HEK293 (cell line): ENCODE measurements around the gene SLC25A1.

Experiments used
- CTCF ChIA-PET: fragments of 350-600 bp; formaldehyde crosslinking; extraction: SDS; loops from one replicate; lab custom pipeline; 2021; ENCODE audit warnings: antibody characterized with exemption; lab: Yijun Ruan, JAX
- POLR2A ChIA-PET: fragments of 300-600 bp; formaldehyde crosslinking; extraction: SDS; loops from one replicate; lab custom pipeline; 2020; ENCODE audit warnings: antibody characterized with exemption, inconsistent platforms; lab: Yijun Ruan, JAX
- H3K27ac ChIP-seq: fragments of 200-500 bp; sonication (Bioruptor generic); 2 replicates; pipeline ENCODE4 v1.5.1; 2014; ENCODE audit warnings: low read depth, low read length, control low read depth, inconsistent platforms; ENCODE audit errors: extremely low read depth
- H3K36me3 ChIP-seq, 2 experiments: fragments of 200-500 bp in 1 of 2; sonication (Bioruptor generic) in 1 of 2; 1 replicate in 1 of 2; 2 replicates in 1 of 2; pipeline ENCODE4 v1.5.1; 2014 to 2017; ENCODE audit warnings: inconsistent platforms in 2 of 2, low read length in 2 of 2; ENCODE audit not compliant: control insufficient read depth in 2 of 2, insufficient read depth in 1 of 2
- H3K4me1 ChIP-seq: fragments of 200-500 bp; sonication (Bioruptor generic); 2 replicates; pipeline ENCODE4 v1.5.1; 2014; ENCODE audit warnings: mild to moderate bottlenecking, low read length, inconsistent platforms; ENCODE audit not compliant: control insufficient read depth, insufficient read depth
- H3K4me3 ChIP-seq: 2 replicates; pipeline ENCODE4 v1.5.1; 2011; ENCODE audit warnings: low read depth, mild to moderate bottlenecking, control low read depth, low read length, moderate library complexity
- H3K9me3 ChIP-seq: fragments of 200-500 bp; sonication (Bioruptor generic); 2 replicates; pipeline ENCODE4 v1.5.1; 2014; ENCODE audit warnings: low read depth, low read length, inconsistent platforms; ENCODE audit not compliant: control insufficient read depth, insufficient read depth
- EGR2 ChIP-seq: fragments of 450-650 bp; formaldehyde crosslinking; IDR thresholded peaks from 2 replicates; pipeline ENCODE4 v1.5.1; 2016; ENCODE audit warnings: low read depth, missing biosample characterization, missing genetic modification characterization
- TRIM28 ChIP-seq: IDR thresholded peaks from 2 replicates; pipeline ENCODE4 v1.6.1; 2011; ENCODE audit warnings: low read length, control low read depth, borderline replicate concordance
- ZBTB21 ChIP-seq: fragments of 450-650 bp; formaldehyde crosslinking; IDR thresholded peaks from 2 replicates; pipeline ENCODE4 v1.5.1; 2017; ENCODE audit warnings: missing biosample characterization, missing genetic modification characterization
- ZFHX2 ChIP-seq: fragments of 450-650 bp; formaldehyde crosslinking; conservative IDR thresholded peaks from 2 replicates; pipeline ENCODE4 v1.5.1; 2016; ENCODE audit warnings: missing biosample characterization, missing genetic modification characterization
- ZNF169 ChIP-seq: fragments of 450-650 bp; formaldehyde crosslinking; IDR thresholded peaks from 2 replicates; pipeline ENCODE4 v1.5.1; 2016; ENCODE audit warnings: missing biosample characterization, missing genetic modification characterization
- ZNF174 ChIP-seq: fragments of 450-650 bp; formaldehyde crosslinking; IDR thresholded peaks from 2 replicates; pipeline ENCODE4 v1.5.0; 2017; ENCODE audit warnings: missing biosample characterization, mild to moderate bottlenecking, missing genetic modification characterization
- ZNF324 ChIP-seq: fragments of 450-650 bp; formaldehyde crosslinking; IDR thresholded peaks from 2 replicates; pipeline ENCODE4 v1.5.1; 2016; ENCODE audit warnings: missing biosample characterization, missing genetic modification characterization
- ZNF341 ChIP-seq: fragments of 450-650 bp; formaldehyde crosslinking; IDR thresholded peaks from 2 replicates; pipeline ENCODE4; 2016; ENCODE audit warnings: low read depth, missing biosample characterization, missing genetic modification characterization
- ZNF423 ChIP-seq: fragments of 450-650 bp; formaldehyde crosslinking; IDR thresholded peaks from 2 replicates; pipeline ENCODE4 v1.5.1; 2016; ENCODE audit warnings: missing biosample characterization, missing genetic modification characterization
- ZNF426 ChIP-seq: fragments of 450-650 bp; formaldehyde crosslinking; IDR thresholded peaks from 2 replicates; pipeline ENCODE4 v1.5.1; 2017; ENCODE audit warnings: missing biosample characterization, missing genetic modification characterization, mild to moderate bottlenecking, inconsistent platforms, moderate library complexity
- ZNF514 ChIP-seq: fragments of 450-650 bp; formaldehyde crosslinking; IDR thresholded peaks from 2 replicates; pipeline ENCODE4 v1.5.1; 2016; ENCODE audit warnings: missing biosample characterization, missing genetic modification characterization
- ZNF549 ChIP-seq: fragments of 450-650 bp; IDR thresholded peaks from 2 replicates; pipeline ENCODE4 v1.5.1; 2018; ENCODE audit warnings: missing biosample characterization, missing genetic modification characterization, mild to moderate bottlenecking, inconsistent platforms, moderate library complexity
- ZNF560 ChIP-seq: fragments of 450-650 bp; formaldehyde crosslinking; IDR thresholded peaks from 2 replicates; pipeline ENCODE4 v1.5.1; 2017; ENCODE audit warnings: missing biosample characterization, missing genetic modification characterization, borderline replicate concordance
- ZNF658 ChIP-seq: fragments of 450-650 bp; formaldehyde crosslinking; IDR thresholded peaks from 2 replicates; pipeline ENCODE4; 2016; ENCODE audit warnings: missing biosample characterization, missing genetic modification characterization
- ZNF660 ChIP-seq: fragments of 450-650 bp; IDR thresholded peaks from 2 replicates; pipeline ENCODE4 v1.5.1; 2018; ENCODE audit warnings: missing biosample characterization, mild to moderate bottlenecking, missing genetic modification characterization
- ZNF776 ChIP-seq: fragments of 450-650 bp; formaldehyde crosslinking; IDR thresholded peaks from 2 replicates; pipeline ENCODE4 v1.5.0; 2017; ENCODE audit warnings: missing biosample characterization, missing genetic modification characterization, borderline replicate concordance
- ZNF777 ChIP-seq: fragments of 450-650 bp; formaldehyde crosslinking; IDR thresholded peaks from 2 replicates; pipeline ENCODE4 v1.5.1; 2017; ENCODE audit warnings: missing biosample characterization, missing genetic modification characterization, borderline replicate concordance
- ZNF837 ChIP-seq: fragments of 450-650 bp; formaldehyde crosslinking; IDR thresholded peaks from 2 replicates; pipeline ENCODE4 v1.5.1; 2016; ENCODE audit warnings: missing biosample characterization, missing genetic modification characterization
- TF ChIP-seq, protein P1 (sequence below): fragments of 450-650 bp; formaldehyde crosslinking; IDR thresholded peaks from 2 replicates; pipeline ENCODE4 v1.5.1; 2016; ENCODE audit warnings: missing biosample characterization, missing genetic modification characterization
- TF ChIP-seq, protein P2 (sequence below): IDR thresholded peaks from 2 replicates; pipeline ENCODE4 v1.6.1; 2011; ENCODE audit warnings: mild to moderate bottlenecking, low read depth, low read length, borderline replicate concordance
- TF ChIP-seq, protein P3 (sequence below): fragments of 450-650 bp; formaldehyde crosslinking; IDR thresholded peaks from 2 replicates; pipeline ENCODE4 v1.5.0; 2017; ENCODE audit warnings: missing biosample characterization, missing genetic modification characterization, borderline replicate concordance

The SLC25A1 gene

DNA sequence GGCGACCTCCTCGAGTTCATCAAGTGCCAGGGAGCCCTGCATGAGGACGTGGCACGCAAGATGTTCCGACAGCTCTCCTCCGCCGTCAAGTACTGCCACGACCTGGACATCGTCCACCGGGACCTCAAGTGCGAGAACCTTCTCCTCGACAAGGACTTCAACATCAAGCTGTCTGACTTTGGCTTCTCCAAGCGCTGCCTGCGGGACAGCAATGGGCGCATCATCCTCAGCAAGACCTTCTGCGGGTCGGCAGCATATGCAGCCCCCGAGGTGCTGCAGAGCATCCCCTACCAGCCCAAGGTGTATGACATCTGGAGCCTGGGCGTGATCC, 46.9 kb downstream of the SLC25A1 start:
- CTCF ChIA-PET: interaction anchor here (1.5 kb wide), 1 partner anchor 13 kb away, joined by 3 read pairs; the partner anchor contains the start of gene ESS2

DNA sequence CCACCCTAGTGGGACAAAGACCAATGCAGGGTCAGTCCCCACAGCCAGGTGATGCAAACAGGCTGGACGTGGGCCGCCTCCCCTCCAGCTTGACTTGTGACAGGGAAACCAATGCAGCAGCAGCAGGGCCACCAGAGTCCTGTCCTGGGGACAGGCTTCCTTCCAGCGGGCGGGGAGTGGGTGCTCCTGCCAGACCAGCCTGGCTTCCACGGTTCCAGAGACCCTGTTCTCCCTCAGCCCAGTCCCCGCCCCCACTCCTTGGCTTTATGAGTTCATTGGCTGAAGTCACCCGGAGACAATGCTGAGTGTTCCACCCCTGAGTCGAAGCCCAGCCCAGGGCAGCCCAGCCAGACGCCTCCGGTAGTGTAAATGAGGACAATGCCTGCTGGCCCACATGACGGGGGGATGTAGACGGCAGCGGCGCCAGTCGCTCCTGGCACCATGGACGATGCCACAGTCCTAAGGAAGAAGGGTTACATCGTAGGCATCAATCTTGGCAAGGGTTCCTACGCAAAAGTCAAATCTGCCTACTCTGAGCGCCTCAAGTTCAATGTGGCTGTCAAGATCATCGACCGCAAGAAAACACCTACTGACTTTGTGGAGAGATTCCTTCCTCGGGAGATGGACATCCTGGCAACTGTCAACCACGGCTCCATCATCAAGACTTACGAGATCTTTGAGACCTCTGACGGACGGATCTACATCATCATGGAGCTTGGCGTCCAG, 47.4 kb downstream of the SLC25A1 start, which contains the start of gene TSSK2:
Gene TSSK2, plus strand, starts transcription at position 350 of the 726 bp plus-strand sequence. Its CDS starts 92 bp downstream, at position 442.
- POLR2A ChIA-PET: interaction anchor here (0.6 to 1.3 kb wide), 2 partner anchors 9 to 1375 kb away, joined by 4 to 7 read pairs; no protein-coding TSS in a partner anchor
- no peaks in the 10 kb centered on the region for H3K9me3 ChIP-seq
- no peak within 1 kb of the TSS for H3K4me3 ChIP-seq
- no peaks in the 10 kb centered on the region for H3K4me1 ChIP-seq
- no peak within 1 kb of the TSS for H3K27ac ChIP-seq
- TF ChIP-seq ZNF341: 0 out of 2 replicates have a peak, but pooled peaks have one; percentile 31
- peak; percentile 26; the same call in 1 of the 2 replicates for TF ChIP-seq EGR2 (tag by site-specific recombination)
- no peak for TF ChIP-seq ZNF169 (tag by site-specific recombination)
- TF ChIP-seq ZFHX2: 0 out of 2 replicates have a peak, but pooled peaks have one; percentile 15
- TF ChIP-seq, all 188 proteins: peak for 3
- peaks cover 4 to 52% of the 10 kb centered on the region in 2 experiments; a peak in 2 of 3 replicates for H3K36me3 ChIP-seq
- CTCF ChIA-PET: interaction anchor here (1.5 kb wide), 1 partner anchor 13 kb away, joined by 3 read pairs; the partner anchor contains the start of gene ESS2

More for the DNA sequence above, 46.9 kb downstream of the SLC25A1 start:
- no peaks in the 10 kb centered on the region for H3K4me1 ChIP-seq
- POLR2A ChIA-PET: interaction anchor here (1.3 kb wide), 1 partner anchor 10 kb away, joined by 4 read pairs; no protein-coding TSS in a partner anchor
- no peak overlapping the region for H3K4me3 ChIP-seq
- no peak overlapping the region for H3K27ac ChIP-seq
- H3K9me3 ChIP-seq: no peaks in the 10 kb centered on the region
- TF ChIP-seq ZNF658 (tag by site-specific recombination) (no peak), ZNF426 (no peak), ZNF837 (tag by site-specific recombination) (no peak), ZNF776 (tag by site-specific recombination) (no peak), ZNF660 (tag by site-specific recombination) (no peak), ZNF560 (tag by site-specific recombination) (no peak), ZNF549 (no peak), ZNF324 (tag by site-specific recombination) (no peak), ZNF777 (tag by site-specific recombination) (no peak), ZNF514 (tag by site-specific recombination) (no peak), ZNF174 (tag by site-specific recombination) (no peak), ZNF423 (tag by site-specific recombination) (no peak), ZBTB21 (tag by site-specific recombination) (no peak), TRIM28 (no peak)
- TF ChIP-seq, protein P1, sequence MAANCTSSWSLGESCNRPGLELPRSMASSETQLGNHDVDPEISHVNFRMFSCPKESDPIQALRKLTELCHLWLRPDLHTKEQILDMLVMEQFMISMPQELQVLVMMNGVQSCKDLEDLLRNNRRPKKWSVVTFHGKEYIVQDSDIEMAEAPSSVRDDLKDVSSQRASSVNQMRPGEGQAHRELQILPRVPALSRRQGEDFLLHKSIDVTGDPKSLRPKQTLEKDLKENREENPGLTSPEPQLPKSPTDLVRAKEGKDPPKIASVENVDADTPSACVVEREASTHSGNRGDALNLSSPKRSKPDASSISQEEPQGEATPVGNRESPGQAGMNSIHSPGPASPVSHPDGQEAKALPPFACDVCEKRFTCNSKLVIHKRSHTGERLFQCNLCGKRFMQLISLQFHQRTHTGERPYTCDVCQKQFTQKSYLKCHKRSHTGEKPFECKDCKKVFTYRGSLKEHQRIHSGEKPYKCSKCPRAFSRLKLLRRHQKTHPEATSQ (tag by site-specific recombination): no peak
- TF ChIP-seq, protein P2, sequence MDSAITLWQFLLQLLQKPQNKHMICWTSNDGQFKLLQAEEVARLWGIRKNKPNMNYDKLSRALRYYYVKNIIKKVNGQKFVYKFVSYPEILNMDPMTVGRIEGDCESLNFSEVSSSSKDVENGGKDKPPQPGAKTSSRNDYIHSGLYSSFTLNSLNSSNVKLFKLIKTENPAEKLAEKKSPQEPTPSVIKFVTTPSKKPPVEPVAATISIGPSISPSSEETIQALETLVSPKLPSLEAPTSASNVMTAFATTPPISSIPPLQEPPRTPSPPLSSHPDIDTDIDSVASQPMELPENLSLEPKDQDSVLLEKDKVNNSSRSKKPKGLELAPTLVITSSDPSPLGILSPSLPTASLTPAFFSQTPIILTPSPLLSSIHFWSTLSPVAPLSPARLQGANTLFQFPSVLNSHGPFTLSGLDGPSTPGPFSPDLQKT: no peak
- TF ChIP-seq, protein P3, sequence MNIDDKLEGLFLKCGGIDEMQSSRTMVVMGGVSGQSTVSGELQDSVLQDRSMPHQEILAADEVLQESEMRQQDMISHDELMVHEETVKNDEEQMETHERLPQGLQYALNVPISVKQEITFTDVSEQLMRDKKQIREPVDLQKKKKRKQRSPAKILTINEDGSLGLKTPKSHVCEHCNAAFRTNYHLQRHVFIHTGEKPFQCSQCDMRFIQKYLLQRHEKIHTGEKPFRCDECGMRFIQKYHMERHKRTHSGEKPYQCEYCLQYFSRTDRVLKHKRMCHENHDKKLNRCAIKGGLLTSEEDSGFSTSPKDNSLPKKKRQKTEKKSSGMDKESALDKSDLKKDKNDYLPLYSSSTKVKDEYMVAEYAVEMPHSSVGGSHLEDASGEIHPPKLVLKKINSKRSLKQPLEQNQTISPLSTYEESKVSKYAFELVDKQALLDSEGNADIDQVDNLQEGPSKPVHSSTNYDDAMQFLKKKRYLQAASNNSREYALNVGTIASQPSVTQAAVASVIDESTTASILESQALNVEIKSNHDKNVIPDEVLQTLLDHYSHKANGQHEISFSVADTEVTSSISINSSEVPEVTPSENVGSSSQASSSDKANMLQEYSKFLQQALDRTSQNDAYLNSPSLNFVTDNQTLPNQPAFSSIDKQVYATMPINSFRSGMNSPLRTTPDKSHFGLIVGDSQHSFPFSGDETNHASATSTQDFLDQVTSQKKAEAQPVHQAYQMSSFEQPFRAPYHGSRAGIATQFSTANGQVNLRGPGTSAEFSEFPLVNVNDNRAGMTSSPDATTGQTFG (tag by site-specific recombination): no peak
- TF ChIP-seq, all 188 proteins: peak for 0
- H3K36me3 ChIP-seq: peaks cover 4 to 57% of the 10 kb centered on the region in 2 experiments; a peak in 2 of 3 replicates
